SJCRH30 (cell line): ENCODE results near the gene NOX5. TPM values are rescaled to one million over a fixed set of nuclear protein-coding genes. Genes with fewer than 3 reads are reported as not detected.

ENCODE experiments used
- DNase-seq, 2 experiments: peaks; one replicate each; pipeline ENCODE4 v3.0.0-alpha.2; 2015 to 2020
- H3K27ac ChIP-seq: fragments of 250-450 bp; sonication (Bioruptor Pico); 2 replicates; pipeline ENCODE4 v1.5.1; 2020; ENCODE audit warnings: mild to moderate bottlenecking, moderate library complexity
- H3K27me3 ChIP-seq: fragments of 250-450 bp; sonication (Bioruptor Pico); 2 replicates; pipeline ENCODE4 v1.5.1; 2020; ENCODE audit warnings: mild to moderate bottlenecking, moderate library complexity
- H3K36me3 ChIP-seq: fragments of 250-450 bp; sonication (Bioruptor Pico); 2 replicates; pipeline ENCODE4 v1.5.1; 2020; ENCODE audit warnings: mild to moderate bottlenecking, moderate library complexity
- H3K4me1 ChIP-seq: fragments of 250-450 bp; sonication (Bioruptor Pico); 2 replicates; pipeline ENCODE4 v1.5.1; 2020; ENCODE audit warnings: mild to moderate bottlenecking, moderate library complexity
- H3K4me3 ChIP-seq: fragments of 250-450 bp; sonication (Bioruptor Pico); 2 replicates; pipeline ENCODE4 v1.5.1; 2020; ENCODE audit warnings: mild to moderate bottlenecking, moderate library complexity
- H3K9me3 ChIP-seq: fragments of 250-450 bp; sonication (Bioruptor Pico); replicated peaks from 2 replicates; pipeline ENCODE4 v1.5.1; 2020; ENCODE audit warnings: mild to moderate bottlenecking, moderate library complexity
- total RNA-seq: library from RNA; depleted of rRNA; stranded (reverse); fragments of >200 nt; shearing (Covaris generic); gene quantifications from 2 replicates; pipeline ENCODE4 v1.2.3, GENCODE V29; 2014

The NOX5 gene
- total RNA-seq, 1 experiment from 2014 or later: not detected

GRCh38 chr15:69000091-69000490, 14.4 kb upstream of the NOX5 start:
- H3K4me3 ChIP-seq: no peak overlapping the region
- H3K9me3 ChIP-seq: no peaks in the 10 kb centered on the region
- DNase-seq: no peak
- no peaks in the 10 kb centered on the region for H3K4me1 ChIP-seq
- H3K27ac ChIP-seq: no peak overlapping the region
- H3K27me3 ChIP-seq: no peaks in the 10 kb centered on the region; the same call in 1 of the 2 replicates
- H3K36me3 ChIP-seq: no peaks in the 10 kb centered on the region

DNA sequence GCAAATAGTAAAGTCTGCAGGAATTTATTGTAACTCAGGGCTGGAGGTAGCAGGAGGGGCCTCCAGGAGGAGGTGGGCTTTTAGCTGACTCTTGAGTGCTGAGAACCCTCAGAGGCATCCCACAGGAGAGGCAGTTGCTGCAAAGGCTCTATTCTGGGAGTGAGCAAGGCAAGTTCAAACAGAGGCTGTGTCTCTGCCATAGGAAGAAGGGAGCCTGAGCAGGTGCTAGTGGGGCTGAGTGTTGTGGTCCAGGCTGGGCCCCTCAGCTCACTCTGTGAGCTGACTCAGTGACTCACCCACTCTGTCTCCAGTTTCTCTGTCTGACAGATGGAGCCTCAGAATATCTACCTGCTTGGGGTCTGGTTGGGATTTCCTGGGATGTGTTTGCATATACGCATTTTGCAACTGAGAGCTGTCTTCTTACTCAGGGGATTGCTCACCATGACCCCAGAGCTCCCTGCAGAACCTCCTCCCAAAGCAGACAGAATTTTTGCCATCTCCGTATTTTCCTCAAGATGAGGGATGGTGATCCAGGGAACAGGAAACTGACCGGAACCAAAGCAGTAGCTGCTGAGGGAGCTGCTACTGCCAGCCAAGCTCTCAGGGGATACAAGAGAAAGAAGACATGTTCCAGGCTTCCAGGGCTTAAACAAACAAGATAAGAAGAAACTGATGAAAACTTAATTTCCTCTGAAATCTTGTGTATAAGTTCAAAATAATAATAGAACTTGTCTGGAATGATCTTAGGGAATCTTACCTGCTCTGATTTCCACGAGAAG, 13.6 kb upstream of the NOX5 start:
- peak; percentile 11 to 24 for DNase-seq
- H3K27me3 ChIP-seq: no peaks in the 10 kb centered on the region; the same call in 1 of the 2 replicates

DNA sequence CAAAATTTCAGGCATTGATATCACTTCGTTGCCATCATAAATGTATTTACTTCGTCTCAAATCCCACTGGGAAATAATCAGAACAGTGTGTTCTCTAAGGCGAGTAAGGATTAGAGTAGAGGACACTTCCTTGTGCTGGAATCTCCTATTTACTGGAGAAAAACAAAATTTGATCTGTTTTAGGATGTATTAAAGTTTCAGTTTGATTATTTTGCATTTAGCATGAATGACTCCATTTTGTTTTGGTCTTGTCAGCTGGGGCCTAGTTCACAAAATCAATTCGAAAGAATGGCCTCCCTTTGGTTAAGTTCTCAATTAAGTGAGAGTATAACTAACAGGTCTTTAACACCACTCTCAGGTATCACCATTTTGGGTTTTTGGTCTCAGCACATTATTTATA, 11.7 kb upstream of the NOX5 start:
- no peak overlapping the region for H3K27ac ChIP-seq
- H3K9me3 ChIP-seq: peaks cover 4% of the 10 kb centered on the region; the same call in 1 of the 2 replicates
- no peak overlapping the region for H3K4me3 ChIP-seq
- no peaks in the 10 kb centered on the region for H3K4me1 ChIP-seq
- H3K36me3 ChIP-seq: no peaks in the 10 kb centered on the region
- DNase-seq: no peak
- no peaks in the 10 kb centered on the region; the same call in 1 of the 2 replicates for H3K27me3 ChIP-seq

More for the DNA sequence above, 13.6 kb upstream of the NOX5 start:
- Histone ChIP-seq H3K4me1 (no peaks in the 10 kb centered on the region), H3K4me3 (no peak overlapping the region), H3K9me3 (no peaks in the 10 kb centered on the region), H3K27ac (no peak overlapping the region), H3K36me3 (no peaks in the 10 kb centered on the region)

- H3K4me1 ChIP-seq: no peaks in the 10 kb centered on the region
- H3K4me3 ChIP-seq: no peak overlapping the region
- no peaks in the 10 kb centered on the region for H3K36me3 ChIP-seq
- no peak overlapping the region for H3K27ac ChIP-seq
- H3K9me3 ChIP-seq: peaks cover 4% of the 10 kb centered on the region; the same call in 1 of the 2 replicates
- no peak for DNase-seq
- no peaks in the 10 kb centered on the region for H3K27me3 ChIP-seq
Observed at GRCh38 chr15:69004011-69004410, 10.5 kb upstream of the NOX5 start.

DNA sequence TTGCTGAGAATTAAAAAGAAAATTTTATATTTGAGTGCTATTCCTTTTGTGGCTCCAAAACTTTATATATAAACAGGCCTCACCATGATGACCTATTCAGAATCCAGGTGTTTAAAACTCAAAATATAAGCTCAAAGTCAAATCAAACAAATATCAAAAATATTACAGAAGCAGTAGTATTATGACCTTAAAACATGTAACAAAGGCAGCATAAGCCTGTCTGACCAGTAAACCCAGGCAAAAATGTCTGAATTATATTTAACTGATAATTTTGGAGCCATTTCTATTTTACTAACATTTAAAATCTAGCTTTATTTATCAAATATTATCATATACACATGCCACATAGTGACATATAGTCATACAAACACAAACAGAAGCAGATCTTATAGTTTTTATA, 6.4 kb upstream of the NOX5 start:
- H3K4me1 ChIP-seq: no peaks in the 10 kb centered on the region
- H3K27me3 ChIP-seq: no peaks in the 10 kb centered on the region; the same call in 1 of the 2 replicates
- H3K4me3 ChIP-seq: no peak overlapping the region
- DNase-seq: no peak
- no peaks in the 10 kb centered on the region for H3K36me3 ChIP-seq
- peaks cover 4% of the 10 kb centered on the region; the same call in 1 of the 2 replicates for H3K9me3 ChIP-seq
- H3K27ac ChIP-seq: no peak overlapping the region

GRCh38 chr15:69009341-69009740, 5.2 kb upstream of the NOX5 start:
- H3K27ac ChIP-seq: no peak overlapping the region
- no peaks in the 10 kb centered on the region for H3K4me1 ChIP-seq
- H3K9me3 ChIP-seq: peaks cover 4% of the 10 kb centered on the region; the same call in 1 of the 2 replicates
- no peaks in the 10 kb centered on the region for H3K36me3 ChIP-seq
- no peaks in the 10 kb centered on the region; the same call in 1 of the 2 replicates for H3K27me3 ChIP-seq
- no peak for DNase-seq
- no peak overlapping the region for H3K4me3 ChIP-seq

GRCh38 chr15:69011641-69012040, 2.9 kb upstream of the NOX5 start:
- no peak for DNase-seq
- Histone ChIP-seq H3K27ac (no peak overlapping the region), H3K9me3 (peaks cover 4% of the 10 kb centered on the region; the same call in 1 of the 2 replicates), H3K4me3 (no peak overlapping the region), H3K4me1 (no peaks in the 10 kb centered on the region), H3K36me3 (no peaks in the 10 kb centered on the region), H3K27me3 (no peaks in the 10 kb centered on the region; the same call in 1 of the 2 replicates)

- no peaks in the 10 kb centered on the region for H3K36me3 ChIP-seq
- no peak for DNase-seq
- H3K27ac ChIP-seq: no peak overlapping the region
- H3K4me3 ChIP-seq: no peak overlapping the region
- no peaks in the 10 kb centered on the region; the same call in 1 of the 2 replicates for H3K9me3 ChIP-seq
- no peaks in the 10 kb centered on the region for H3K4me1 ChIP-seq
- no peaks in the 10 kb centered on the region; the same call in 1 of the 2 replicates for H3K27me3 ChIP-seq
Observed at GRCh38 chr15:69012761-69013364, 1.6 kb upstream of the NOX5 start.

DNA sequence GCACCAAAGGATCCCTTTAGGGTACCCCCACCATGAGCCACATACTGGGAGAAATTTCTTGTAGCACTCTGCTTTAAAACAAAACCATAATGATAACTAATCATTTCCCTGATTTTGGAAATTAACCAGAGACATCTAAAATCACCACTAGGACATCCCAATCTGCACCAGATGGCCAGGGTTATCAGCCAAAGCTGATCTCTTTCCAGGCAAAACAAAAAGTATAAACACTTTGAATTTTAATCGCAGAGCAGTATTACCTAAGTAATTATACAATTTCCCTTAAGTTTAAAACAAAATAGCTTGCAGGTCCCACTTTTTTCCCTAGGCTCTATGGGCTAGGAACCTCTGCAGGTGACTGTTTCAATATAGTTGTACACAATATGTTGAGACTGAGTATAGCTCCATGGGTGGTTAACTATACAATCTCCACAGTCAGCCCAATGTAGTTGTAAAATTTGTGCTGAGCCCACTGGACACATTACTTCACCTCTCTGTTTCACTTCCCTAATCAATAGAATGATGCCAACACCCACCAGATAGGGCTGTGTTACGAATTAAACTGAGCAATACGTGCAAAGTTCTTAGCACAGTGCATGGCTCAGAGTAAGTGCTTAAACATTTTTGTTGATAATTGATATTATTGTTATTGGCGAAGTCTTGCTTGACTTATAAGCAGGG, 629 bp upstream of the NOX5 start:
- H3K4me3 ChIP-seq: no peak overlapping the region
- no peaks in the 10 kb centered on the region; the same call in 1 of the 2 replicates for H3K27me3 ChIP-seq
- H3K36me3 ChIP-seq: no peaks in the 10 kb centered on the region
- no peaks in the 10 kb centered on the region; the same call in 1 of the 2 replicates for H3K9me3 ChIP-seq
- no peak for DNase-seq
- H3K27ac ChIP-seq: no peak overlapping the region
- H3K4me1 ChIP-seq: no peaks in the 10 kb centered on the region

- no peak for DNase-seq
- H3K36me3 ChIP-seq: no peaks in the 10 kb centered on the region
- no peaks in the 10 kb centered on the region for H3K4me1 ChIP-seq
- H3K9me3 ChIP-seq: no peaks in the 10 kb centered on the region
- H3K27me3 ChIP-seq: peaks cover 4% of the 10 kb centered on the region
- H3K4me3 ChIP-seq: no peak overlapping the region
- H3K27ac ChIP-seq: no peak overlapping the region
Observed at GRCh38 chr15:69015591-69015990, 1.1 kb downstream of the NOX5 start.

- Histone ChIP-seq H3K36me3 (no peaks in the 10 kb centered on the region), H3K4me3 (no peak overlapping the region), H3K27ac (no peak overlapping the region), H3K4me1 (no peaks in the 10 kb centered on the region), H3K27me3 (peaks cover 4% of the 10 kb centered on the region), H3K9me3 (no peaks in the 10 kb centered on the region)
- no peak for DNase-seq
Observed at GRCh38 chr15:69016021-69016595, 1.6 kb downstream of the NOX5 start.

GRCh38 chr15:69017978-69018377, 3.5 kb downstream of the NOX5 start:
- no peaks in the 10 kb centered on the region for H3K4me1 ChIP-seq
- H3K9me3 ChIP-seq: no peaks in the 10 kb centered on the region
- no peaks in the 10 kb centered on the region for H3K36me3 ChIP-seq
- peaks cover 4% of the 10 kb centered on the region for H3K27me3 ChIP-seq
- no peak for DNase-seq
- no peak overlapping the region for H3K4me3 ChIP-seq
- no peak overlapping the region for H3K27ac ChIP-seq

DNA sequence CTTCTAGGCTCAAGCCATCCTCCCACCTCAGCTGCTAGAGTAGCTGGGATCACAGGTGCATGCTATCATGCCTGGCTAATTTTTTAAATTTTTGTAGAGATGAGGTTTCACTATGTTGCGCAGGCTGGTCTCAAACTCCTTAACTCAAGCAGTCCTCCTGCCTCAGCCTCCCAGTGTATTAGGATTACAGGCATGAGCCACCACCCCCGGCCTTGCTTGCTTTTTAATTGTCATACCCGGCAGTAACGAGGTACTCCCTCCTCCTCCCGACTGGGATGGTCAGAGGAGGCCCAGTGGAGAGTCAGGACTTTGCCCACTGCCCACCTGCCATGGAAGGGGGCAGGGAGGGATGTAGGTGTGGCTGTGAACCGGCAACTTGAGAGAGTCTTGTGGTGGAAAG, 4.5 kb downstream of the NOX5 start:
- Histone ChIP-seq H3K4me3 (no peak overlapping the region), H3K4me1 (no peaks in the 10 kb centered on the region), H3K36me3 (no peaks in the 10 kb centered on the region), H3K27ac (no peak overlapping the region), H3K27me3 (peaks cover 4% of the 10 kb centered on the region), H3K9me3 (no peaks in the 10 kb centered on the region)
- DNase-seq: no peak

GRCh38 chr15:69021895-69022294, 7.4 kb downstream of the NOX5 start:
- no peak for DNase-seq
- H3K27me3 ChIP-seq: peaks cover 6% of the 10 kb centered on the region
- H3K4me3 ChIP-seq: no peak overlapping the region
- no peak overlapping the region for H3K27ac ChIP-seq
- H3K36me3 ChIP-seq: no peaks in the 10 kb centered on the region
- H3K9me3 ChIP-seq: no peaks in the 10 kb centered on the region
- no peaks in the 10 kb centered on the region for H3K4me1 ChIP-seq

DNA sequence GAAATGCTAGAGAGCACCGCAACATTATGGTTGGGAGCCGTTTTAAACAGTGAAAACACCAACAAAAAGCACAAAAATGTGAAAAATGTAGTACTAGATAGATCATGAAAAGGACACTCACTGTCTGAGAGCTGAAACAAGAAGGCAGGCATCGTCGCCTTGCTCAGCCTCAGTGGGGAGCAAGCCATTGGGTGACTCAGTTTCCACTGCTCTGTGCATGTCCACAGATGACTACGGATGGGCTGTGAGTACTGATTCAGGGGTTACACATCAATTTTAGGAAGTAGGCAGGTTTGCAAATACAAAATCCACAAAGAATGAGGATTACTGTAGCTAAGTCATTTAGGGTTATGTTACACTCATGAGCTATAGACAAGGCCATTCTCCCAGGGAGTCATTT, 10.8 kb downstream of the NOX5 start:
- H3K27me3 ChIP-seq: peaks cover 3% of the 10 kb centered on the region
- no peaks in the 10 kb centered on the region for H3K4me1 ChIP-seq
- DNase-seq: no peak
- H3K9me3 ChIP-seq: no peaks in the 10 kb centered on the region
- no peaks in the 10 kb centered on the region for H3K36me3 ChIP-seq
- no peak overlapping the region for H3K4me3 ChIP-seq
- H3K27ac ChIP-seq: no peak overlapping the region
